Measurements from ENCODE around the gene MYLK4.

Gene MYLK4

DNA sequence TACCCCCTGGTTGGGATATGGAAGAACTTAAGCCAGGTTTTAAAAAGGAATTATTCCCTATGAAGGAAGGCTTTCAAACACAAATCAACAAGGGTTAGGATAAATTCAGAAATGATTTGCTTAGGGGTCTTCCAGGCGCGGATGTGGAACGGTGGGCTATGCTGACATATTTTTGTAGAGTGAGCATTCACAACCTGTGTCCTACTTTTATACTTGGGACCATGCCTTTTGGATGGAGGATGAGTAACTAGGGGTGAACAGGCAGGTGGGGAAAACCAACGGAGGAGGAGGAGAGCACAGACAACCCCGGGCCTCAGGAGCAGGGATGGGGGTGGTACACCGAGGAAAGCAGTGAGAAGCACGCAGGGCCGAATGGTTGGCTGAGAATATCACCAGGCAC is 5.9 kb downstream of the MYLK4 start:
- H3K9me2 ChIP-seq (replicated peaks; ENCODE audit: control insufficient read depth, low read length), result no peaks in the 10 kb centered on the region
- peaks cover 4% of the 10 kb centered on the region; the same call in 1 of the 2 replicates for H3K27me3 ChIP-seq (ENCODE audit: control insufficient read depth, low read length)
- H3F3A ChIP-seq (ENCODE audit: control insufficient read depth, insufficient read depth), result no peaks in the 10 kb centered on the region
- no peaks in the 10 kb centered on the region for H3K79me2 ChIP-seq (ENCODE audit: control insufficient read depth, low read length)
- H3K9me3 ChIP-seq (ENCODE audit: control insufficient read depth, insufficient read depth, low read length), result no peaks in the 10 kb centered on the region
- no peak overlapping the region for H3K27ac ChIP-seq (ENCODE audit: low read depth, low read length)
- H3K4me2 ChIP-seq (ENCODE audit: low read length), result no peak overlapping the region
- no peak overlapping the region for H3K4me3 ChIP-seq (ENCODE audit: low read length)
- H4K20me1 ChIP-seq (ENCODE audit: control insufficient read depth, insufficient read depth, low read depth, low read length), result no peaks in the 10 kb centered on the region
- no peaks in the 10 kb centered on the region for H3K36me3 ChIP-seq (ENCODE audit: control insufficient read depth, low read length)
- H3K4me1 ChIP-seq (ENCODE audit: control insufficient read depth, low read length), result no peaks in the 10 kb centered on the region
- TF ChIP-seq, protein P1, sequence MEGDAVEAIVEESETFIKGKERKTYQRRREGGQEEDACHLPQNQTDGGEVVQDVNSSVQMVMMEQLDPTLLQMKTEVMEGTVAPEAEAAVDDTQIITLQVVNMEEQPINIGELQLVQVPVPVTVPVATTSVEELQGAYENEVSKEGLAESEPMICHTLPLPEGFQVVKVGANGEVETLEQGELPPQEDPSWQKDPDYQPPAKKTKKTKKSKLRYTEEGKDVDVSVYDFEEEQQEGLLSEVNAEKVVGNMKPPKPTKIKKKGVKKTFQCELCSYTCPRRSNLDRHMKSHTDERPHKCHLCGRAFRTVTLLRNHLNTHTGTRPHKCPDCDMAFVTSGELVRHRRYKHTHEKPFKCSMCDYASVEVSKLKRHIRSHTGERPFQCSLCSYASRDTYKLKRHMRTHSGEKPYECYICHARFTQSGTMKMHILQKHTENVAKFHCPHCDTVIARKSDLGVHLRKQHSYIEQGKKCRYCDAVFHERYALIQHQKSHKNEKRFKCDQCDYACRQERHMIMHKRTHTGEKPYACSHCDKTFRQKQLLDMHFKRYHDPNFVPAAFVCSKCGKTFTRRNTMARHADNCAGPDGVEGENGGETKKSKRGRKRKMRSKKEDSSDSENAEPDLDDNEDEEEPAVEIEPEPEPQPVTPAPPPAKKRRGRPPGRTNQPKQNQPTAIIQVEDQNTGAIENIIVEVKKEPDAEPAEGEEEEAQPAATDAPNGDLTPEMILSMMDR (IDR thresholded peaks at IDR 0.05; ENCODE audit: low read depth, low read length, poor library complexity, severe bottlenecking), result no peak
- TF ChIP-seq EZH2phosphoT487 (IDR thresholded peaks at IDR 0.05; ENCODE audit: borderline replicate concordance, low read length), result no peak

DNA sequence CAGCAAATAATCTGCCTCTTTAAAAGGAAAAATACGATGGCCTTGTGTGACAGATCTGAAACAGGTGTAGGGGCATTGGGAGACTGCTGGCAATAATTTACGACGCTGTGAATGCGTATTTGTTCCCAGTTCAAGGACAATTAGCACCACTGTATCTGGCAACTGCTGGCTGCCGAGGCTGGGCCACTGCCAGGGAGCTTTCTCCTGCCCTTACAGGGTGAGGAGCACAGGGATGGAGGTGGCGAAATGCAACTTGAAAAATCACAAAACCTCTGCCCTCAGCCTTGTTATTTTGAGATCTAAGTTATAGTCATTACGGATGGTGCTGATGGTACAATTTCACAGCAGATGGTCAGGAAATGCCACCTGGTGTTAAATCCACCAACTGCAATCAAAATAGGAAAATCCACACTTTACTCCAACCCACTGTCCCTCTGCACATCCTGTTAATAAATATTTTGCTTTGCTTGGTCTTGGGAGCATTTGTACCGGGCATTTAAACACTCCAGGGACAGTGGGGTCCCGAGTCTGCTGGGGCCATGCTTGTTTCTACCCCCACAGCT is 6.4 kb downstream of the MYLK4 start:
- Histone ChIP-seq H3K4me2 (ENCODE audit: low read length) (no peak overlapping the region), H3F3A (ENCODE audit: control insufficient read depth, insufficient read depth) (no peaks in the 10 kb centered on the region), H3K27me3 (ENCODE audit: control insufficient read depth, low read length) (peaks cover 2% of the 10 kb centered on the region; the same call in 1 of the 2 replicates), H3K4me1 (ENCODE audit: control insufficient read depth, low read length) (no peaks in the 10 kb centered on the region), H3K9me2 (replicated peaks; ENCODE audit: control insufficient read depth, low read length) (no peaks in the 10 kb centered on the region), H3K4me3 (ENCODE audit: low read length) (no peak overlapping the region), H3K27ac (ENCODE audit: low read depth, low read length) (no peak overlapping the region), H3K9me3 (ENCODE audit: control insufficient read depth, insufficient read depth, low read length) (no peaks in the 10 kb centered on the region), H3K79me2 (ENCODE audit: control insufficient read depth, low read length) (no peaks in the 10 kb centered on the region), H3K36me3 (ENCODE audit: control insufficient read depth, low read length) (no peaks in the 10 kb centered on the region), H4K20me1 (ENCODE audit: control insufficient read depth, insufficient read depth, low read depth, low read length) (no peaks in the 10 kb centered on the region)
- no peak for TF ChIP-seq EZH2phosphoT487 (IDR thresholded peaks at IDR 0.05; ENCODE audit: borderline replicate concordance, low read length)
- TF ChIP-seq, protein P1 (IDR thresholded peaks at IDR 0.05; ENCODE audit: low read depth, low read length, poor library complexity, severe bottlenecking), result no peak

DNA sequence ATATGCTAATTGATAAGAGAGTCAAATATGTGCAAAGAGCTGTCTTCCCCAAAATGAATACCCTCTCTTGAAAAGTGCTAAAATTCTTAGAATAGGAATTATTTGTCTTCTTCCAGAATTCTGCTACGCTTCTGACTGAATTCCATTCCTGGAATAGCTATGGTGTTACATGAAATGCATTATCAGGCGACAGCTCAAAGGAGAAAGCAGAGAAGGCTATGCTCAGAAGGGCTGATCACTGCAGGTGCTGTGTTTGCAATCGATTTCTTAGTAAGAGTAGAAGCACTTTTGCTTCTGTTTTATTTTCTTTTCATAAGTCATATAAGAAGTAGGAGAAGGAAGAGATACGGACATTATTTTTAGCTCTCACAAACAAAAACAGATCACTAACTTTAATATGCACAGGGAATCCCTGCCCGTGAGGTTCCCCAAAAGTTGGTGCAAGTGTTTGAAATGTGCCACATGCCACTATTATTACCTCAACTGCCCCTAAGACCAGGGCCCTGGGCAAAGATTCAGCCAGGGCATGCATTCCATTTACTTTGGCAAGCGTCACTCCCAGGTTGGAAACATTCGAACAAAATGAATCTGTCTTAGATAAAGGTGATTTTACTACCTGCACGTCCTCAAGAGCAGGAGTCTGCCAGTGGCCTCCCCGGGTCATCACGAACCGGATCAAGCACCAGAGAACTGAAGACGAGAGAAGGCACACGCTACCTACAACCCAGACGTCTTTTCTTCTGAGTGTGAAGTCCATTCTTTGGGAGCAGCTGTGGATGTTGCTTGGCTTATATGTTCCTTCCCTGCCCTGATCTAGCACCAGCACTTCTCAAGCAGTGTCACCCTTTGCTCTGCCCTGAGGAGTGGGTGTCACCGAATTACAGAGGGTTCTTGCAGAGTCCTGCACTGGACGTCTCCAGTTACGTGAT is 7.2 kb downstream of the MYLK4 start:
- no peaks in the 10 kb centered on the region for H3K9me2 ChIP-seq (replicated peaks; ENCODE audit: control insufficient read depth, low read length)
- no peak for TF ChIP-seq EZH2phosphoT487 (IDR thresholded peaks at IDR 0.05; ENCODE audit: borderline replicate concordance, low read length)
- TF ChIP-seq, protein P1 (IDR thresholded peaks at IDR 0.05; ENCODE audit: low read depth, low read length, poor library complexity, severe bottlenecking), result no peak
- H3K9me3 ChIP-seq (ENCODE audit: control insufficient read depth, insufficient read depth, low read length), result no peaks in the 10 kb centered on the region
- no peak overlapping the region for H3K27ac ChIP-seq (ENCODE audit: low read depth, low read length)
- no peak overlapping the region for H3K4me2 ChIP-seq (ENCODE audit: low read length)
- no peaks in the 10 kb centered on the region for H3F3A ChIP-seq (ENCODE audit: control insufficient read depth, insufficient read depth)
- H3K4me3 ChIP-seq (ENCODE audit: low read length), result no peak overlapping the region
- no peaks in the 10 kb centered on the region for H4K20me1 ChIP-seq (ENCODE audit: control insufficient read depth, insufficient read depth, low read depth, low read length)
- no peaks in the 10 kb centered on the region for H3K79me2 ChIP-seq (ENCODE audit: control insufficient read depth, low read length)
- no peaks in the 10 kb centered on the region for H3K4me1 ChIP-seq (ENCODE audit: control insufficient read depth, low read length)
- no peaks in the 10 kb centered on the region for H3K27me3 ChIP-seq (ENCODE audit: control insufficient read depth, low read length)
- H3K36me3 ChIP-seq (ENCODE audit: control insufficient read depth, low read length), result no peaks in the 10 kb centered on the region
